ENCODE measurements around the gene LYPLA2. TPM values are rescaled to one million over a fixed set of nuclear protein-coding genes. Genes with fewer than 3 reads are reported as not detected.
A peak's percentile ranks its signal among the peaks of the same experiment; 100 is the strongest.

The LYPLA2 gene
- total and polyA plus RNA-seq, 2 of the 4 experiments (the other 2 are of a cell fraction) = 44.3 to 78.6 TPM

DNA sequence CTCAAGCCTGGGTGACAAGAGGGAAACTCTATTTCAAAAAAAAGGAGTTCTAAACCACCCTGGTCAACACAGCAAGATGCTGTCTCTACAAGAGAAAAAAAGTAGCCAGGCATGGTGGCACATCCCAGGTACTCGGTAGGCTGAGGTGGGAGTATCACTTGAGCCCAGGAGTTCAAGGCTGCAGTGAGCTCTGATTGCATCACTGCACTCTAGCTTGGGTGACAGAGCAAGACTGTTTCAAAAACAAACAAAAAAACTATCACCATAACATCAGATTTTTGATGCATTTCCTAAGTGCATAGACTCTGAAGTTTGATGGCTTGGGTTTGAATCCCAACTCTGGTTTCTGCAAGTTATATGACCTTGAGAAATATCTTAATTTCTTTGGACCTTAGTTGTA, 38.0 kb upstream of the LYPLA2 start:
- H3K36me3 ChIP-seq (ENCODE audit: control insufficient read depth, insufficient read depth, low read length) = peaks cover 64% of the 10 kb centered on the region
- H3K9ac ChIP-seq (ENCODE audit: low read depth, low read length) = no peak overlapping the region
- H3K4me3 ChIP-seq (ENCODE audit: insufficient read depth, low read depth, low read length) = no peak overlapping the region
- dilution Hi-C loops (cut with HindIII; ENCODE audit: low sequenced_read_pairs, unreplicated experiment) = no loop called here
- H2BK120ac ChIP-seq (ENCODE audit: low read depth, low read length) = no peak overlapping the region
- H3K18ac ChIP-seq (ENCODE audit: low read depth, low read length) = no peak overlapping the region
- H3K27me3 ChIP-seq (ENCODE audit: control insufficient read depth, insufficient read depth, low read length) = no peaks in the 10 kb centered on the region
- H2AK9ac ChIP-seq (replicated peaks; ENCODE audit: low read depth, low read length, poor library complexity) = no peak overlapping the region
- no peak overlapping the region for H3K27ac ChIP-seq (ENCODE audit: insufficient read depth, low read length)
- H3K4me1 ChIP-seq (ENCODE audit: control insufficient read depth, insufficient read depth, low read length) = no peaks in the 10 kb centered on the region
- 0 out of 2 replicates have a peak, but pooled peaks cover 4% of the 10 kb centered on the region for H3K9me1 ChIP-seq (ENCODE audit: insufficient read depth, low read length)
- H4K5ac ChIP-seq (ENCODE audit: low read depth, low read length) = no peak overlapping the region
- no peak overlapping the region for H2AFZ ChIP-seq (replicated peaks; ENCODE audit: low read length, poor library complexity)
- ATAC-seq (ENCODE audit: low read depth) (no peak), DNase-seq (no peak)
- BruUV-seq (replicated peaks) = no TSS peak
- H3K14ac ChIP-seq (replicated peaks; ENCODE audit: low read depth, low read length) = no peak overlapping the region
- ChIA-PET POLR2A (ENCODE audit: unreplicated experiment) (no interaction called here), CTCF (interaction anchor here (0.5 kb wide), 1 partner anchor 7 kb away, joined by 3 read pairs; no protein-coding TSS in a partner anchor)
- TF ChIP-seq MAZ (IDR thresholded peaks at IDR 0.05; ENCODE audit: borderline replicate concordance, low read depth, low read length) (no peak), CEBPB (IDR thresholded peaks at IDR 0.05; ENCODE audit: low read depth, low read length) (0 out of 2 replicates have a peak, but pooled peaks have one; percentile 8)
- H3K4ac ChIP-seq (ENCODE audit: low read depth, low read length) = no peak overlapping the region
- H3K79me1 ChIP-seq (ENCODE audit: low read depth in 1 of 2, low read length in 2 of 2) = peaks cover 25 to 66% of the 10 kb centered on the region in 2 experiments
- peaks cover 36% of the 10 kb centered on the region for H4K20me1 ChIP-seq (ENCODE audit: insufficient read depth, low read length)
- no peak overlapping the region for H2BK5ac ChIP-seq (ENCODE audit: low read depth, low read length, poor library complexity, severe bottlenecking)
- H2BK20ac ChIP-seq (ENCODE audit: low read depth, low read length) = no peak overlapping the region
- H2AK5ac ChIP-seq (ENCODE audit: low read depth, low read length) = no peak overlapping the region
- H4K8ac ChIP-seq (ENCODE audit: low read depth in 2 of 2, low read length in 2 of 2) = no peak overlapping the region
- no peak overlapping the region for H3K56ac ChIP-seq (ENCODE audit: extremely low read depth, insufficient read depth, low read length)
- no peak overlapping the region for H4K91ac ChIP-seq (ENCODE audit: insufficient read depth, low read depth, low read length)
- H2BK15ac ChIP-seq (ENCODE audit: low read depth, low read length) = no peak overlapping the region
- no peaks in the 10 kb centered on the region for H3K9me3 ChIP-seq (ENCODE audit: control insufficient read depth, insufficient read depth, low read length)
- 100% methylated on average over 1 of the region's 1 CpG; no CpG with 5 or more reads in 1 of the 2 experiments for WGBS, 2 experiments (ENCODE audit: extremely low coverage in 2 of 2, insufficient read length in 1 of 2)
- no peak overlapping the region for H3K23ac ChIP-seq (ENCODE audit: low read depth, low read length)
- intact Hi-C loops (cut with micrococcal nuclease) = no loop called here
- in situ Hi-C loops (cut with MboI; ENCODE audit: low sequenced_read_pairs) = loop anchor here (10.0 kb wide), 1 partner anchor 208 kb away; no protein-coding TSS in a partner anchor
- H3K4me2 ChIP-seq (ENCODE audit: low read depth, low read length) = no peak overlapping the region

Data from IMR-90 (cell line).